MCF 10A (cell line): ENCODE measurements around the gene GPR139. TPM values are rescaled to one million over a fixed set of nuclear protein-coding genes. Genes with fewer than 3 reads are reported as not detected.

Experiments
- BruUV-seq: library from RNA; stranded (reverse); fragments of 400-500 nt; replicated peaks from 2 replicates; lab custom pipeline; 2021; lab: Mats Ljungman, UMichigan
- CTCF ChIA-PET: fragments of 300-600 bp; sonication (Branson Sonifier 250); formaldehyde crosslinking; extraction: SDS; loops from one replicate; lab custom pipeline; 2021; ENCODE audit warnings: antibody characterized with exemption, inconsistent platforms; lab: Yijun Ruan, JAX
- POLR2A ChIA-PET: fragments of 300-600, 350-650 bp; sonication (Branson Sonifier 250); formaldehyde crosslinking; extraction: SDS; loops from one replicate; lab custom pipeline; 2020; ENCODE audit warnings: antibody characterized with exemption, inconsistent platforms; lab: Yijun Ruan, JAX
- DNase-seq: peaks from one replicate; pipeline ENCODE4 v3.0.0-alpha.2; 2018; ENCODE audit not compliant: unreplicated experiment
- H3K27ac Mint-ChIP-seq: one replicate; pipeline ENCODE4 v1.8.0; 2022; ENCODE audit warnings: mild to moderate bottlenecking, low read depth, mixed read lengths; ENCODE audit not compliant: unreplicated experiment
- H3K27me3 Mint-ChIP-seq: one replicate; pipeline ENCODE4 v1.8.0; 2022; ENCODE audit warnings: mixed read lengths; ENCODE audit not compliant: insufficient read depth, unreplicated experiment
- H3K36me3 Mint-ChIP-seq: one replicate; pipeline ENCODE4 v1.8.0; 2022; ENCODE audit warnings: mild to moderate bottlenecking, moderate library complexity, mixed read lengths; ENCODE audit not compliant: insufficient read depth, unreplicated experiment
- H3K4me1 Mint-ChIP-seq: one replicate; pipeline ENCODE4 v1.8.0; 2022; ENCODE audit warnings: mixed read lengths; ENCODE audit not compliant: insufficient read depth, unreplicated experiment
- H3K4me3 Mint-ChIP-seq: one replicate; pipeline ENCODE4 v1.8.0; 2022; ENCODE audit warnings: mild to moderate bottlenecking, moderate library complexity, mixed read lengths; ENCODE audit not compliant: unreplicated experiment
- H3K9me3 Mint-ChIP-seq: one replicate; pipeline ENCODE4 v1.8.0; 2022; ENCODE audit warnings: mixed read lengths; ENCODE audit not compliant: unreplicated experiment
- intact Hi-C: fragments of 100-400 bp; cut with micrococcal nuclease; formaldehyde crosslinking; loops from 2 replicates; pipeline ENCODE4 v1.14.1; 2022
- total RNA-seq: library from RNA; stranded (reverse); gene quantifications from 2 replicates; pipeline ENCODE4 v1.2.3, GENCODE V29; 2022
- TF ChIP-seq, protein P1 (sequence below): fragments of 200-600 bp; IDR thresholded peaks from one replicate; pipeline ENCODE4 v1.8.0; 2022; ENCODE audit warnings: antibody characterized with exemption, mild to moderate bottlenecking; ENCODE audit not compliant: unreplicated experiment

GPR139 gene
- total RNA-seq, 1 experiment from 2014 or later: not detected

DNA sequence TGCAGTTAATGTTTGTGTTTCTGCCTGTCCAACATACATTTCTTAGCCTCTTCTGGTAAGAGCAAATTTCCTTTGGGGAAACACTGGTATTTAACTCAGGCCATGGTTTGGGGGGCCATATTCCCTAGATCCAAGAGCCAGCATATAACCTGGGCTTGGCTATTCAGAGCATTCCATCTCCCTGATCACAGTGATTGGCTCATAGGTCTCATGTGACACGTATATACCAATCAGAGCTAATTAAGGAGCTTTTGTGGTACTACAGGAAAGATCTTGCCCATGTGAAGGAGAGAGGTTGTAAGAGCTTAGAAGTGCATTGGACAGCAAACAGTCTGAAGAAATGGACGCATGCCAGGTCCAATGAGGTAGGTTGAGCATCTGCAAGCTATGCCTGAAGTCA, 33.4 kb upstream of the GPR139 start:
- TF ChIP-seq, protein P1, sequence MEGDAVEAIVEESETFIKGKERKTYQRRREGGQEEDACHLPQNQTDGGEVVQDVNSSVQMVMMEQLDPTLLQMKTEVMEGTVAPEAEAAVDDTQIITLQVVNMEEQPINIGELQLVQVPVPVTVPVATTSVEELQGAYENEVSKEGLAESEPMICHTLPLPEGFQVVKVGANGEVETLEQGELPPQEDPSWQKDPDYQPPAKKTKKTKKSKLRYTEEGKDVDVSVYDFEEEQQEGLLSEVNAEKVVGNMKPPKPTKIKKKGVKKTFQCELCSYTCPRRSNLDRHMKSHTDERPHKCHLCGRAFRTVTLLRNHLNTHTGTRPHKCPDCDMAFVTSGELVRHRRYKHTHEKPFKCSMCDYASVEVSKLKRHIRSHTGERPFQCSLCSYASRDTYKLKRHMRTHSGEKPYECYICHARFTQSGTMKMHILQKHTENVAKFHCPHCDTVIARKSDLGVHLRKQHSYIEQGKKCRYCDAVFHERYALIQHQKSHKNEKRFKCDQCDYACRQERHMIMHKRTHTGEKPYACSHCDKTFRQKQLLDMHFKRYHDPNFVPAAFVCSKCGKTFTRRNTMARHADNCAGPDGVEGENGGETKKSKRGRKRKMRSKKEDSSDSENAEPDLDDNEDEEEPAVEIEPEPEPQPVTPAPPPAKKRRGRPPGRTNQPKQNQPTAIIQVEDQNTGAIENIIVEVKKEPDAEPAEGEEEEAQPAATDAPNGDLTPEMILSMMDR: no peak
- Mint-ChIP-seq H3K4me3 (no peak overlapping the region), H3K4me1 (no peaks in the 10 kb centered on the region), H3K36me3 (no peaks in the 10 kb centered on the region), H3K27ac (no peak overlapping the region), H3K9me3 (peaks cover 8% of the 10 kb centered on the region), H3K27me3 (peaks cover 63% of the 10 kb centered on the region)
- ChIA-PET POLR2A (no interaction called here), CTCF (interaction anchor here (0.6 kb wide), 1 partner anchor 10 kb away, joined by 3 read pairs; no protein-coding TSS in a partner anchor)
- DNase-seq: no peak
- intact Hi-C loops: no loop called here
- no TSS peak for BruUV-seq

DNA sequence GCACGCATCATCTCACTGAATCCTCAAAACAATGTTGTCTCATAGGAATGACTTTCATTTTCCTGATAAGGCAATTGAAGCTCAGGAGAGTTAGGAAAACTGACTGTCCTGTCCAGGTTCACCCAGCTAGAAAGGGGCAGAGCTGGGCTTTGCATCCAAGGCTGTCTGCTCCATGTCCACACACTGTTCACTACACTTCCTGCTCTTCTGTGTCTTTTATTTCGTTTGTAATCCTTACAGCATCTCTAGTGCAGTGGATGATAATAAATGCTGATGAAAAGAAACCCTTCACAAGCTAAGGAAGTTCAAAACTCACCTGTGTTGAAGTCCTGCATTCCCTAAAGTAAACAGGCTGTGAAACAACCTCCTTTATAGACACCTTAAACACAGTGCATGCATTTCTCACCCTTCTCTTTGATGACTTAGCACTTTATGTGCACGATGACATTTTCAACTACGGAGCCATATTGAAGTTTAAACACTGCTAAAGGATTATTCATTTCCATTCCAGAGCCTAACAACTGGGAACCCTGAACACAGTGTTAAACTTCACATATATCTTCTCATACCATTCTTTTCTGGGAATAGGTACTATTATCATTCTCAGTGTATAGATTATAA, 31.0 kb upstream of the GPR139 start:
- H3K4me1 Mint-ChIP-seq: no peaks in the 10 kb centered on the region
- no peak overlapping the region for H3K4me3 Mint-ChIP-seq
- no peaks in the 10 kb centered on the region for H3K36me3 Mint-ChIP-seq
- no TSS peak for BruUV-seq
- H3K27ac Mint-ChIP-seq: no peak overlapping the region
- intact Hi-C loops: no loop called here
- ChIA-PET POLR2A (interaction anchor here (0.6 kb wide), 1 partner anchor 37 kb away, joined by 3 read pairs; no protein-coding TSS in a partner anchor), CTCF (no interaction called here)
- TF ChIP-seq, protein P1: no peak
- H3K9me3 Mint-ChIP-seq: peaks cover 8% of the 10 kb centered on the region
- peaks cover 66% of the 10 kb centered on the region for H3K27me3 Mint-ChIP-seq
- DNase-seq: no peak

DNA sequence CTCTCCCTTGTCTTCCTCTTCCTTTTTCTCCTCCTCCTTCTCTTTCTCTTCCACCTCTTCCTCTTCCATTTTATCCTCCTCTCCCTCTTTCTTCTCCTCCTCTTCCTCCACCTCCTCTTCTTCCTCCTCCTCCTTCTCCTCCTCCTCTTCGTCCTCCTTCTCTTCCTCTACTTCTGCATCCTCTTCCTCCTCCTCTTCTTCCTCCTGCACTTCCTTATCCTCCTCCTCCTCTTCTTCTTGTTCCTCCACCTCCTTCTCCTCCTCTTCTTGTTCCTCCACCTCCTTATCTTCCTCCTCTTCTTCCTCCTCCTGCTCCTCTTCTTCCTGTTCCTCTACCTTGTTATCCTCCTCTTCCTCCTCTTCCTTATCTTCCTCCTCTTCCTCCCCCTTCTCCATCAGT, 28.8 kb upstream of the GPR139 start:
- no TSS peak for BruUV-seq

DNA sequence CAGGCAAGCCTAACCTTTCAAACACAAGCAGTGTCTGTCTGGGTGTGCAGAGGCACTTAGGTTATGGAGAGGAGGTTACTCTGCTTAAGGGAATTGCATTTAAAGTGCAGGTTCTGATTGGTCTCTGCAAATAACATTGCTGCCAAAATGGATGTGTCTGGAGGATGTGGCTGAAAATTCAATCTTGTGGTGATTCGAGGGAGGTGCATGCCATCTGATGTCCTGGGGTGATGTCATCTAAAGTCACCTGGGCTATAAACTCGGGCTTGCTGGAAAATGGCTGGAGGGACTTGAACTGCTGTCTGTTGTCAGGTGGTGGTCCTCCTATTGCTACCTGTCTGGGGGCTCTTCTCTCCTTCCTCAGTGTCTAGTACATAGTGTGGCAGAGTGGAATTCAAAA, 28.3 kb upstream of the GPR139 start:
- POLR2A ChIA-PET: no interaction called here
- Mint-ChIP-seq H3K4me1 (no peaks in the 10 kb centered on the region), H3K36me3 (no peaks in the 10 kb centered on the region), H3K27ac (no peak overlapping the region), H3K4me3 (no peak overlapping the region), H3K27me3 (peaks cover 40% of the 10 kb centered on the region), H3K9me3 (no peaks in the 10 kb centered on the region)
- CTCF ChIA-PET: no interaction called here
- BruUV-seq: no TSS peak
- TF ChIP-seq, protein P1: no peak
- no peak for DNase-seq
- intact Hi-C loops: no loop called here

More for the DNA sequence above, 28.8 kb upstream of the GPR139 start:
- Mint-ChIP-seq H3K27ac (no peak overlapping the region), H3K27me3 (peaks cover 44% of the 10 kb centered on the region), H3K4me1 (no peaks in the 10 kb centered on the region), H3K9me3 (no peaks in the 10 kb centered on the region), H3K36me3 (no peaks in the 10 kb centered on the region), H3K4me3 (no peak overlapping the region)
- DNase-seq: no peak
- CTCF ChIA-PET: no interaction called here
- POLR2A ChIA-PET: no interaction called here
- intact Hi-C loops: no loop called here
- TF ChIP-seq, protein P1: no peak
